T47D (cell line): ENCODE measurements around the gene VAV1.

ENCODE experiments used
- DNase-seq, 2 experiments: peaks; one replicate each; pipeline versions ENCODE4 v3.0.0 to v3.0.0-alpha.2; 2011 to 2012; ENCODE audit warnings: low read depth in 1 of 2, low spot score in 1 of 2
- JUND ChIP-seq: IDR thresholded peaks from 2 replicates; pipeline ENCODE4 v1.6.1; 2012; ENCODE audit warnings: low read depth
- in situ Hi-C: cut with HindIII; loops from 2 replicates; pipeline ENCODE4 v1.10.0; 2016; ENCODE audit warnings: low sequenced_read_pairs, low pct_unique_long_range_greater_than_20kb

The VAV1 gene

DNA sequence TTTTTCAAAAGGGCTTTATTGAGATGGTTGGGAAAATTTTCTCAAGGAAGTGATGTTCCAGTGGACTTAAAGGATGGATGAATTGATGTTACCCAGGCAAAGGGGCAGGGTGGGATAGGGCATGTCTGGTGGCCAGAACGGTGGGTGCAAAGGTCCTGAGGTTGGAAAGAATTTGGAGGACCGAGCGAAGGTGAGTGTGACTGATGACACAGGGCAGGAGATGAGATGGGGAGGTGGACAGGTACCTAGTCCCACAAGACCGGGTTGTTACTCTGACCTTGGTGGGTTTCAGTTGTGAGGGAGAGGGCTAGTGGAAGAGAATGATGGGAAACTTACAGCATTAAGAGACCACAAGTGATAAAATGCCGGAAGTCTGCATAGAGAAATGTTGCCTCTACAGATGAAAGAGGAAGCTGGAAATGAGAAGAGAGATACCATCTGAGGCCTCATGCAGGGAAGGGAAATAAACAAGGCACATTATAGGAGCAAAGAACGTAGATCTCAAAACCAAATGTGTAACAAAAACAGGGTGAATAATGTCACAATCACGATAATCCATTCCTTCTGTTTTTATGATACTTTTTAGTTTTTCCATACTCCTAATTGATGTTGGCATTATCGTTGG is 119.4 kb downstream of the VAV1 start:
- in situ Hi-C loops: no loop called here
- no peak for TF ChIP-seq JUND
- no peak for DNase-seq

DNA sequence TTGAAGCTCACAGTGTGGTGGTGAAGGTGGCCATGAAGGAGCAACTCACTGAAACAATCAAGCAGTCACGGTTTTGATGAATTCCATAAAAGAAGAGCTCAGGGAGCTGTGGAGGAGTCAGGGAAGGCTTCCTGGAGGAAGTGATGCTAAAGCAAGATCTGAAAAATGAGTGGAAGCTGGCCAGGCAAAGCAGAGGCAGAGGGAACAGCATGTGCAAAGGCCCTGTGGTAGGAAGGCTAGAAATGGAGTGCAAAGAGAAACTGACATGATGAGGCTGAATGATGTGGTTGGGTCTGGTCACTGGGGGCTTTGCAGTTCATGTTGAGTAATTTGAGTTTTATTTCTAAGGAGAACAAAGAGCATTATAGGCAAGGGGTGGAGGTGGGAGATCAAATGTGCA is 121.8 kb downstream of the VAV1 start:
- in situ Hi-C loops: no loop called here
- TF ChIP-seq JUND: no peak

GRCh38 chr19:6903446-6903845 is 130.9 kb downstream of the VAV1 start:
- in situ Hi-C loops: no loop called here
- TF ChIP-seq JUND: no peak
- no peak for DNase-seq

More for the DNA sequence above, 121.8 kb downstream of the VAV1 start:
- no peak for DNase-seq

GRCh38 chr19:6906559-6907060 is 134.1 kb downstream of the VAV1 start:
- DNase-seq: no peak
- TF ChIP-seq JUND: no peak
- in situ Hi-C loops: no loop called here
